ENCODE results near the gene ARHGEF6.

The ARHGEF6 gene

GRCh38 chrX:136647677-136648360 is 132.9 kb downstream of the ARHGEF6 start, which contains the start of gene CD40LG:
TSS of gene CD40LG (plus strand) at chrX:136648158. CDS start at chrX:136648249, 91 bp downstream.
- no peak for DNase-seq (ENCODE audit: low read depth in 2 of 2)

GRCh38 chrX:136646602-136647239 is 134.0 kb downstream of the ARHGEF6 start:
- no peak for DNase-seq (ENCODE audit: low read depth in 2 of 2)

GRCh38 chrX:136643243-136643642 is 137.5 kb downstream of the ARHGEF6 start:
- DNase-seq (ENCODE audit: low read depth in 2 of 2) = no peak

GRCh38 chrX:136639506-136640176 is 141.1 kb downstream of the ARHGEF6 start:
- DNase-seq (ENCODE audit: low read depth in 2 of 2) = no peak

DNA sequence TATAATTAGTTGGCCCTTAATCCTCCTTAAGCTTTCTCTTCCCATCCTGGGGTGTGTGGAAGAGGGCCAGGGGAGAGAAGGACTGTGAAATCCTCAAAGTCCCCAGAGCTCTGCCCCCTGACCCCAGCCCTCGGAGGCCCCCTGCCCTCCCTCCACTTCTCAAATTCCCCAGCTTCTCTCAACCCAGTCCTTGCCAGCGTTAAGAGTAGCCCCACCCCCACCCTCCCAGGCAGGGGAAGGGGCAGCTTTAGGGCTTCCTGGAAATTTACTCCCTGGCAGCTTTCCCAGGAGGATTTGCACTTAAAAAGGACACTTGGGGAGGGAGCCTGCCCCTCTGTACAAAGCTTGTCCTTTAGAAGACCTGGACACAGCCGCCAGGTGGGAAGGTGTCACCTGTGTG is 144.6 kb downstream of the ARHGEF6 start:
- no peak for DNase-seq (ENCODE audit: low read depth in 2 of 2)

- no peak for DNase-seq (ENCODE audit: low read depth in 2 of 2)
Observed at GRCh38 chrX:136635235-136635634, 145.5 kb downstream of the ARHGEF6 start.

DNA sequence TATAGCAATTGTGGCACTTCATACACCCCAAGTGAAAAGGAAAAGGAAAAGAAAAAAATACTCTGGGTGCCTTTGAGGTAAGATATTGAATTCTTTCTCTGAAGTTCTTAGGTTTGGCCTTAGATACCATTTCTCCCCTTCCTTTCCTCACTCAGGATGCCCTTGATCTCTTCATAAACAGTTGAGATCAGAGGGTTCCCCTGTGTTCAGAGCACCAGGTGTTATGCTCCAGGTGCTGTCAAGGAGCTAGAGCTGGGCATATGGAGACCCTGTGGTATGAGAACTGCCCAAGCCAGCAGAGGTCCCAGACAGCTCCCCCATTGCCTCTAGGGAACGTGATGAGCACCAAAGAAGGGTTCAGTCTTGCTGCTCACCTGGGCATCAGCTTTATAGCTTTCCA is 149.9 kb downstream of the ARHGEF6 start:
- no peak for DNase-seq (ENCODE audit: low read depth in 2 of 2)

DNA sequence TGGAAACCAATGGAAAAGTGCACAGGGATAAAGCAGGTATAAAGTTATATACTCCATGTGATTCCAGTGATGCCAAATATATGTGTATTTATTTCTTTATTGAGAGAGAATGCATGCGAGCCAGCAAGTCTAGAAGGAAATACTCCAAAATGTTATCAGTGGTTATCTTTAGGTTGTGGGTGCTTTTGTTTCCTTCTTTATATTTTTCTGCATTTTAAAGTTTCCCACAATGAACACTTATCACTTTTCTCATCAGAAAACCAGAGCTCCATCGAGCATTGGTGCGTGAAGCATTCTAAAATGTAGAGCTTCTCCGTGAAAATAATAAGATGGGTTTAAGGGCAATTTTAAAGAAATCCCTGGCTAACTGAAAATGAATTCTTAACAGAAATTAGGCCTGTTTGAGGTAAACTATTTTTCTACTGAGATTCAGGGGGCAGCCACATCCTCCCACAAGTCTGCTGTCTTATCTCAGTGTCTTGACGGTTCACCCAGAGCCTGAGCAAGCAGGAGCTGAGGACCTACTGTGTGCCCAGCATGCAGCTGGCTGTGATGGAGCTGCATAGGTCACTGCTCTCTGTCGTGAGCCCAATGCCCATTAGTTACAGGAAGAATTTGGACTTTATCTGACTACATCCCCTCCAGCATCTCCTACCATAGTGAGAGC is 151.5 kb downstream of the ARHGEF6 start:
- DNase-seq (ENCODE audit: low read depth in 2 of 2) = no peak

GRCh38 chrX:136627409-136627808 is 153.3 kb downstream of the ARHGEF6 start:
- no peak for DNase-seq (ENCODE audit: low read depth in 2 of 2)

- no peak for DNase-seq (ENCODE audit: low read depth in 2 of 2)
Observed at GRCh38 chrX:136626891-136627290, 153.8 kb downstream of the ARHGEF6 start.

- DNase-seq (ENCODE audit: low read depth in 2 of 2) = no peak
Observed at GRCh38 chrX:136626237-136626636, 154.5 kb downstream of the ARHGEF6 start.

- DNase-seq (ENCODE audit: low read depth in 2 of 2) = no peak
Observed at GRCh38 chrX:136625246-136625645, 155.5 kb downstream of the ARHGEF6 start.

GRCh38 chrX:136623396-136623795 is 157.3 kb downstream of the ARHGEF6 start:
- no peak for DNase-seq (ENCODE audit: low read depth in 2 of 2)

DNA sequence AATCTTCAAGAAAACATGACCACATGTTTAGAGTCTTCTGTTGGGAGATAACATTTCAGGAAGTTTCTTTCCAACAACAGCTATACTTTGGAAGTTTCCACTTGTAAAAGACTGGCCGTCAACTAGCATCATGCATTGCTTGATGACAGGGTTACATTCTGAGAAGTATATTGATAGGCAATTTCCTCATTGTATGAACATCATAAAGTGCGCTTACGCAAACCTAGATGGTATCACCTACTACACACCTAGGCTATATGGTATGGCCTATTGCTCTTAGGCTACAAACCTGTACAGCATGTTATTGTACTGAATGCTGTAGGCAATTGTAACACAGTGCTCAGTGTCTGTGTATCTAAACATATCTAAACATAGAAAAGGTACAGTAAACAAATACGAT is 158.2 kb downstream of the ARHGEF6 start:
- DNase-seq (ENCODE audit: low read depth in 2 of 2) = no peak

DNA sequence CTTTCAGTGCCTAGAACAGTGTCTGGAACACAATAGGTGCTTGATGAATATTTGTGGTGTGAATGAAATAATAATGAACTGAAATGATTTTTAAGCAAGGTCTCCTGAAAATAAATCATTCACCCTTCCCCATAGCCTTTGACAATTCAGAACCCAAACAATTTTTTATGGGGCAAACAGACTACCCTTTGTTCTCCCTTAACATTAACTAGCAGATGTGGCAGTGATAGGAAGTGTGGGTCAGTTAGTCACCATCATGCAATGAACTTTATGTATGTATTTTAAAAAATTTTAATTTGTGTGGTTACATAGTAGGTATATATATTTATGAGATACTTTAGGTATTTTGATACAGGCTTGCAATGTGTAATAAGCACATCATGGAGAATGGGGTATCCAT is 160.0 kb downstream of the ARHGEF6 start:
- no peak for DNase-seq (ENCODE audit: low read depth in 2 of 2)

- DNase-seq (ENCODE audit: low read depth in 2 of 2) = no peak
Observed at GRCh38 chrX:136619899-136620505, 160.7 kb downstream of the ARHGEF6 start.

DNA sequence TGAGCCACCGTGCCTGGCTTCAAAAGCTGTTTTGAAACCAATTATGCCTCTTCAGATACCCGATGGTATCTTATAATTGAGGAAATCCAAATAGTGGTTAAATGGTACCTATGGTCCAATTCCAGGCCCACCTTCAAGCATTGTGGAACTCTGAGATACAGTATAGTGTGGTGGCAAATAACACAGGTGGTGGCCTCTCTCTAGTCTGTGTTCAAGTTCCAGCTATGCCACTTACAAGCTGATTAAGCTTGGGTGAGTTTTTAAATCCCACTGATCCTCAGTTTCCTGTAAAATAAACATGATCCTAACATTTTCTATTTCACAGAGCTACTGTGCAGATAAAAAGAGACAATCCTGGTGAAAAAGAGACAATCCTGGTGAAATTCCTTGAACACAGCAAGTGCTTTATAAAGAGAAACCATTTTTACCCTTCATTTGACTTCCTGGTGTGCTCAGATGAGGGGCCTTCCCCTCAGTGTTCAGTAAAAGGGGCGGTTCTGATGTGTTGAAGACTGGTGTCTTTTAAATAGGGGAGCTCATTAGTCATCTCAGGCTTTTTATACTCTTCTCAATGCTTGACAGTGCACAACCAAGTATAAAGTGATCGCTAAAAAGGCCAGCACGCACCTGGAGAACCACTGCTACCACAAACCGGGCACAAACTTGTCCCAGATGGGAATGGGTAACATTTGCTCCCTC is 163.6 kb downstream of the ARHGEF6 start:
- DNase-seq (ENCODE audit: low read depth in 2 of 2) = no peak

Measured in stimulated activated CD8-positive, alpha-beta memory T cell treated with anti-CD3 and anti-CD28 coated beads, Interleukin-2, amount 100 ng/mL, for 1 hour (primary cell).